ENCODE measurements around the gene PARP6.
"Not testable (repeated sequence)": the region's sequence is repeated elsewhere in the genome, so short reads cannot be mapped to it uniquely, and the experiment has no call there.

PARP6 gene

GRCh38 chr15:72276326-72276700 lies 4.0 kb upstream of the PARP6 start:
- no peaks in the 10 kb centered on the region; the same call in 1 of the 2 replicates for H3K36me3 ChIP-seq
- DNase-seq = no peak
- no peak overlapping the region for H3K4me3 ChIP-seq (ENCODE audit: low read depth, low read length)
- no peaks in the 10 kb centered on the region for H3K27me3 ChIP-seq (ENCODE audit: insufficient read depth, low read depth, severe bottlenecking)
- TF ChIP-seq CTCF (IDR thresholded peaks at IDR 0.05; ENCODE audit: low read depth, low read length) = no peak
- H3K9me3 ChIP-seq (ENCODE audit: severe bottlenecking) = no peaks in the 10 kb centered on the region
- H3K27ac ChIP-seq = no peak overlapping the region

GRCh38 chr15:72275635-72276325 lies 3.4 kb upstream of the PARP6 start:
- H3K4me3 ChIP-seq (ENCODE audit: low read depth, low read length); H3K27me3 ChIP-seq (ENCODE audit: insufficient read depth, low read depth, severe bottlenecking): not testable (repeated sequence)

GRCh38 chr15:72272997-72273352 lies 621 bp upstream of the PARP6 start:
- Histone ChIP-seq H3K27ac (peak overlapping the region; percentile 84), H3K4me3 (ENCODE audit: low read depth, low read length) (peak overlapping the region; percentile 46), H3K27me3 (ENCODE audit: insufficient read depth, low read depth, severe bottlenecking) (no peaks in the 10 kb centered on the region), H3K36me3 (peaks cover 26% of the 10 kb centered on the region), H3K9me3 (ENCODE audit: severe bottlenecking) (no peaks in the 10 kb centered on the region)
- TF ChIP-seq CTCF (IDR thresholded peaks at IDR 0.05; ENCODE audit: low read depth, low read length) = no peak
- no peak for DNase-seq

More at GRCh38 chr15:72275635-72276325, 3.4 kb upstream of the PARP6 start:
- H3K9me3 ChIP-seq (ENCODE audit: severe bottlenecking); DNase-seq; H3K36me3 ChIP-seq: not testable (repeated sequence)
- H3K27ac ChIP-seq = peak overlapping the region; percentile 84

DNA sequence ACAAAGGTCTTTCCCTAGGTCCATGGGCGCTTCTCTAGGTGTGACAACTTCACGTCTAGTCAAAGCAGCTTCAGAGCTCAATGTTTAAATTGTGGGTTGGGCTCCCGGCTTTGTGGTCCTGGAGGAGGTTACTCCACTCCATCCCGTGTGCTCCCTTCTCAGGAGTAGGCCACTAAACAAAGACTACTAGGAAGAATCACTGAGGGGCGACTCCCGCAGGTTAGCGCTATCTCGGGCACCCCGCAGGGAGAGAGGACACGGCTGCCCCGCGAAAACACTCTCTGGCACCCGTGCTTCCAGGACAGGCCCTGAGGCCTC lies 500 bp downstream of the PARP6 start:
- peak overlapping the region; percentile 94 for H3K27ac ChIP-seq
- H3K27me3 ChIP-seq (ENCODE audit: insufficient read depth, low read depth, severe bottlenecking) = no peaks in the 10 kb centered on the region
- peak overlapping the region; percentile 91 for H3K4me3 ChIP-seq (ENCODE audit: low read depth, low read length)
- H3K36me3 ChIP-seq = peaks cover 37% of the 10 kb centered on the region
- DNase-seq = peak; percentile 30
- no peaks in the 10 kb centered on the region for H3K9me3 ChIP-seq (ENCODE audit: severe bottlenecking)
- TF ChIP-seq CTCF (IDR thresholded peaks at IDR 0.05; ENCODE audit: low read depth, low read length) = no peak

DNA sequence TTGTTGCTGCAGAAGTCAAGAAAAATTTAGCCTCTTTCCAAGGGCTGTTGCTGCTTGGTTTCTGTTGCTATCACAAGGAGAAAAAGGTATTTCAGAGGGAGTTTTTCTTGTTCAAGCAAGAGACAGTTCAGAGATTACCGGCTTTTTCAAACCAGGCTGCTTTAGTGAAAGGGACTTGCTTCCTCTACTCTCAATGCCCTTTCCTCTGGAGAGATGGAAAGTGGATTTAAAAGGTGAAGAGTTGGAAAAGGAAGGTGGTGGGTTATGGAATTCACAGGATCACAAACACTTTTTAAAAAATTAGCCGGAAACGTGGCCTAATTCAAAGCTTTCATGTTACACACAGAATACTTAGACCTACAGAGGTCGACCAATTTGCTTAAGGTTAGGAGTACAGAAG lies 1.1 kb downstream of the PARP6 start:
- no peak for TF ChIP-seq CTCF (IDR thresholded peaks at IDR 0.05; ENCODE audit: low read depth, low read length)
- Histone ChIP-seq H3K27me3 (ENCODE audit: insufficient read depth, low read depth, severe bottlenecking) (no peaks in the 10 kb centered on the region), H3K9me3 (ENCODE audit: severe bottlenecking) (no peaks in the 10 kb centered on the region), H3K4me3 (ENCODE audit: low read depth, low read length) (peak overlapping the region; percentile 91), H3K27ac (peak overlapping the region; percentile 94; the same call in 1 of the 2 replicates), H3K36me3 (peaks cover 43% of the 10 kb centered on the region)
- no peak for DNase-seq

DNA sequence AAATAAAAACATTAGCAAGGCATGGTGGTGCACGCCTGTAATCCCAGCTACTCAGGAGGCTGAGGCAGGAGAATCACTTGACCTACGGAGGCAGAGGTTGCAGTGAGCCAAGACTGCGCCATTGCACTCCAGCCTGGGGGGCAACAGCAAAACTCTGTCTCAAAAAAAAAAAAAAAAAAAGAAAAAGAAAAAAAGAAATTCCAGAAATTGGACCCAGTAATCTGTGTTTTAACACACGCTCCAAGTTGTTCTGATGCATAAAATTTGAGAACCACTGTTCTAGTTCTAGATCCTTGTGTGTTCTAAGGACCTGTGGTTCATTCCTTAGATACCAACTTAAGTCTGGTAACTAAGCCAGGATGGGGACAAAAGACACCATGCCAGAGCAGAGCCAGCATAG lies 2.6 kb downstream of the PARP6 start:
- peaks cover 58% of the 10 kb centered on the region for H3K36me3 ChIP-seq
- H3K27ac ChIP-seq = no peak overlapping the region

More for the DNA sequence above, 2.6 kb downstream of the PARP6 start:
- H3K9me3 ChIP-seq (ENCODE audit: severe bottlenecking) = no peaks in the 10 kb centered on the region
- no peak for DNase-seq
- H3K27me3 ChIP-seq (ENCODE audit: insufficient read depth, low read depth, severe bottlenecking) = no peaks in the 10 kb centered on the region
- H3K4me3 ChIP-seq (ENCODE audit: low read depth, low read length) = no peak overlapping the region
- TF ChIP-seq CTCF (IDR thresholded peaks at IDR 0.05; ENCODE audit: low read depth, low read length) = no peak
